Stomach (tissue), 9 donors: ENCODE measurements around the gene LRCH4. TPM values are rescaled to one million over a fixed set of nuclear protein-coding genes. Genes with fewer than 3 reads are reported as not detected.

Source experiments
- DNase-seq, 2 donors: peaks; one replicate each; pipeline versions ENCODE4 v3.0.0 to v3.0.0-alpha.2; 2013 to 2019
- H3K27ac ChIP-seq, 5 donors: fragments of 200-600 bp in 4 of 5; sonication (generic) in 4 of 5; one replicate each; pipeline ENCODE4 v1.5.1; 2013 to 2019; ENCODE audit warnings: mild to moderate bottlenecking in 1 of 5, moderate library complexity in 1 of 5
- H3K27me3 ChIP-seq, 3 donors: fragments of 200-600 bp; sonication (generic); one replicate each; pipeline ENCODE4 v1.5.1; 2017 to 2019; ENCODE audit warnings: mixed run types in 1 of 3
- H3K36me3 ChIP-seq, 4 donors: fragments of 200-600 bp; sonication (generic); 1 replicate in 3 of 4; 2 replicates in 1 of 4; pipeline ENCODE4 v1.5.1; 2016 to 2019
- H3K4me1 ChIP-seq, 4 donors: fragments of 200-600 bp; sonication (generic); one replicate each; pipeline ENCODE4 v1.5.1; 2016 to 2019
- H3K4me3 ChIP-seq, 4 donors: fragments of 200-600 bp; sonication (generic) in 3 of 4; one replicate each; pipeline ENCODE4 v1.5.1; 2016 to 2019; ENCODE audit warnings: mild to moderate bottlenecking in 1 of 4
- H3K9me3 ChIP-seq, 4 donors: fragments of 200-600 bp; sonication (generic); one replicate each; pipeline ENCODE4 v1.5.1; 2016 to 2019
- CTCF ChIP-seq, 7 experiments: fragments of 450-650 bp in 4 of 7; fragments of 200-600 bp in 3 of 7; sonication (generic) in 3 of 7; IDR thresholded peaks; one replicate each; pipeline ENCODE4 v1.5.1; 2016 to 2019; ENCODE audit warnings: antibody characterized with exemption in 7 of 7, control low read depth in 2 of 7, mild to moderate bottlenecking in 1 of 7
- EP300 ChIP-seq: sonication (generic); formaldehyde crosslinking; IDR thresholded peaks from one replicate; pipeline ENCODE4 v1.6.1; 2017; ENCODE audit warnings: antibody characterized with exemption
- POLR2A ChIP-seq, 4 donors: fragments of 450-650 bp; IDR thresholded peaks; one replicate each; pipeline ENCODE4 v1.6.1; 2016; ENCODE audit warnings: antibody characterized with exemption in 4 of 4, control low read depth in 2 of 4, mild to moderate bottlenecking in 1 of 4, moderate library complexity in 1 of 4
- POLR2AphosphoS5 ChIP-seq, 3 donors: sonication (generic); formaldehyde crosslinking; IDR thresholded peaks; one replicate each; pipeline ENCODE4 v1.6.1; 2016; ENCODE audit warnings: antibody characterized with exemption in 3 of 3
- WGBS, 5 donors: extraction: QIAGEN DNeasy Blood & Tissue Kit in 3 of 5; methylation state at CpG; one replicate each; pipeline versions ENCODE4 v1.1.5 to v1.1.7; 2013 to 2018; 5-methylcytosine and 5-hydroxymethylcytosine counted together
- intact Hi-C: fragments of 100-400 bp; cut with DNase I; formaldehyde crosslinking; loops from one replicate; pipeline ENCODE4 v1.15.1; 2023; ENCODE audit warnings: low total_unique reads
- polyA plus RNA-seq, 3 donors: library from polyadenylated mRNA; stranded (reverse); fragments of 200-250 nt; gene quantifications; one replicate each; pipeline ENCODE4 v1.2.3, GENCODE V29; 2013
- total RNA-seq, 5 donors: library from RNA; depleted of rRNA; stranded (reverse); fragments of >200 nt; gene quantifications; one replicate each; pipeline versions ENCODE4 v1.1.0 to v1.2.3, GENCODE V29; 2014 to 2016
- donor health status: healthy with polysubstance abuse.
- donor health status: Bipolar disorder and iron deficiency.
- donor health status: healthy.

LRCH4 gene
- total and polyA plus RNA-seq, 8 donors: 23.5 to 263 (median 46.9) TPM

- Histone ChIP-seq H3K36me3 (no peaks in the 10 kb centered on the region), H3K27me3 (peaks cover 0 to 17% (median 0%) of the 10 kb centered on the region in 3 donors), H3K4me3 (no peak overlapping the region), H3K27ac (no peak overlapping the region), H3K9me3 (no peaks in the 10 kb centered on the region), H3K4me1 (peaks cover 0 to 10% (median 9%) of the 10 kb centered on the region in 4 donors)
- 92 to 95% (median 93%) methylated on average over 17 of the region's 17 CpGs for WGBS, 5 donors
- DNase-seq: no peak
- TF ChIP-seq POLR2A (IDR thresholded peaks at IDR 0.05) (no peak), POLR2AphosphoS5 (IDR thresholded peaks at IDR 0.05) (no peak), CTCF (IDR thresholded peaks at IDR 0.05) (no peak), EP300 (no peak)
- intact Hi-C loops: no loop called here
Measured at GRCh38 chr7:100591596-100591995, 5.7 kb upstream of the LRCH4 start.

- 32 to 37% (median 33%) methylated on average over 20 of the region's 20 CpGs for WGBS, 5 donors
- no peaks in the 10 kb centered on the region for H3K9me3 ChIP-seq
- peak overlapping the region in 1 of 5 donors; percentile 3 for H3K27ac ChIP-seq
- intact Hi-C loops: no loop called here
- TF ChIP-seq CTCF (IDR thresholded peaks at IDR 0.05) (no peak), POLR2A (IDR thresholded peaks at IDR 0.05) (no peak), POLR2AphosphoS5 (IDR thresholded peaks at IDR 0.05) (no peak), EP300 (no peak)
- H3K4me3 ChIP-seq: no peak overlapping the region
- H3K4me1 ChIP-seq: peaks cover under 1 to 14% (median 13%) of the 10 kb centered on the region in 4 donors
- peaks cover 0 to 17% (median 0%) of the 10 kb centered on the region in 3 donors for H3K27me3 ChIP-seq
- H3K36me3 ChIP-seq: no peaks in the 10 kb centered on the region
- peak in 1 of 2 donors; percentile 75 for DNase-seq
Measured at GRCh38 chr7:100590077-100590737, 4.3 kb upstream of the LRCH4 start.

GRCh38 chr7:100589341-100589947 lies 3.5 kb upstream of the LRCH4 start:
- Histone ChIP-seq H3K36me3 (no peaks in the 10 kb centered on the region), H3K9me3 (no peaks in the 10 kb centered on the region), H3K27ac (peak overlapping the region in 1 of 5 donors; percentile 3), H3K4me1 (peaks cover 8 to 22% (median 21%) of the 10 kb centered on the region in 4 donors), H3K27me3 (peaks cover 0 to 17% (median 0%) of the 10 kb centered on the region in 3 donors), H3K4me3 (no peak overlapping the region)
- intact Hi-C loops: no loop called here
- WGBS, 5 donors: 41 to 54% (median 49%) methylated on average over 7 of the region's 7 CpGs
- DNase-seq: no peak
- TF ChIP-seq POLR2A (IDR thresholded peaks at IDR 0.05) (no peak), EP300 (no peak), POLR2AphosphoS5 (IDR thresholded peaks at IDR 0.05) (no peak), CTCF (IDR thresholded peaks at IDR 0.05) (no peak)

- WGBS, 5 donors: 55 to 96% (median 80%) methylated on average over 1 of the region's 1 CpG
- H3K36me3 ChIP-seq: no peaks in the 10 kb centered on the region
- peaks cover 18 to 32% (median 31%) of the 10 kb centered on the region in 4 donors for H3K4me1 ChIP-seq
- H3K4me3 ChIP-seq: no peak overlapping the region
- TF ChIP-seq CTCF (IDR thresholded peaks at IDR 0.05) (peak in 1 of 7 experiments; percentile 12), POLR2A (IDR thresholded peaks at IDR 0.05) (no peak)
- peaks cover 0 to 17% (median 0%) of the 10 kb centered on the region in 3 donors for H3K27me3 ChIP-seq
- intact Hi-C loops: no loop called here
- DNase-seq: no peak
- H3K9me3 ChIP-seq: no peaks in the 10 kb centered on the region
- no peak overlapping the region for H3K27ac ChIP-seq
Measured at GRCh38 chr7:100588438-100588837, 2.5 kb upstream of the LRCH4 start.
